ENCODE results near the gene ASS1.

Gene ASS1

DNA sequence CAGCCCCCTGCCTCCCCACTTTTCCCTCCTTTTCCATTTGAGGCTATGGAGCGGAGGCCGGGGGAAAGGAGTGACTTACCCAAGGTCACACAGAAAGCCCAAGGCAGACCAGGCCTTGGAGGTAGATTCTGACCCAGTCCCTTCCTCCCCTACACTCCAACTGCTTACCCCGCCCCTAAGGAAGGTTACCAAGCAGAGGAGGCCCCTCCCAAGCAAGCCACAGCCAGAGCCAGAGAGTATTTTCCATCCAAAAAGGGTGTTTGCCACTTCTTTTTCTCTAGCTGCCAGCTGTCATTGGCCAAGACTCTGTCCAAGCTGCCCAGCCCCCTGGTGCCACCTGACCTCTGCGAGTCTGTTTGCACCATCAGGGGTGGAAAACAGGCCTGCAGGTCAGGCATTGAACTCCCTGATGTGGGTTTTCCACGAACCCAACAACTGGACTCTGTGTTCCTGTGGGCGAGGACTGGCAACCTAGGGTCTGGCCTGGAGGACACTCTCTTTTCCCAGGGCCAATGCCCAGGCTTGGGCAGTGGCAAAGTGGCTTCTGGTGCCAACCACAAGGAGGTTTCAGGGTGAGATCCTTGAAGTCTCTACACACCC, 6.3 kb upstream of the ASS1 start:
- H3K27ac ChIP-seq (ENCODE audit: low read depth, low read length), result no peak overlapping the region
- no peak overlapping the region for H3K4me3 ChIP-seq (ENCODE audit: low read length)
- H4K20me1 ChIP-seq (ENCODE audit: control insufficient read depth, insufficient read depth, low read depth, low read length), result no peaks in the 10 kb centered on the region
- TF ChIP-seq EZH2phosphoT487 (IDR thresholded peaks at IDR 0.05; ENCODE audit: borderline replicate concordance, low read length), result no peak
- no peaks in the 10 kb centered on the region for H3F3A ChIP-seq (ENCODE audit: control insufficient read depth, insufficient read depth)
- no peaks in the 10 kb centered on the region for H3K36me3 ChIP-seq (ENCODE audit: control insufficient read depth, low read length)
- H3K9me2 ChIP-seq (replicated peaks; ENCODE audit: control insufficient read depth, low read length), result no peaks in the 10 kb centered on the region
- no peak overlapping the region for H3K4me2 ChIP-seq (ENCODE audit: low read length)
- H3K27me3 ChIP-seq (ENCODE audit: control insufficient read depth, low read length), result no peaks in the 10 kb centered on the region
- peaks cover 8% of the 10 kb centered on the region; the same call in 1 of the 2 replicates for H3K9me3 ChIP-seq (ENCODE audit: control insufficient read depth, insufficient read depth, low read length)
- H3K79me2 ChIP-seq (ENCODE audit: control insufficient read depth, low read length), result no peaks in the 10 kb centered on the region
- no peaks in the 10 kb centered on the region for H3K4me1 ChIP-seq (ENCODE audit: control insufficient read depth, low read length)

DNA sequence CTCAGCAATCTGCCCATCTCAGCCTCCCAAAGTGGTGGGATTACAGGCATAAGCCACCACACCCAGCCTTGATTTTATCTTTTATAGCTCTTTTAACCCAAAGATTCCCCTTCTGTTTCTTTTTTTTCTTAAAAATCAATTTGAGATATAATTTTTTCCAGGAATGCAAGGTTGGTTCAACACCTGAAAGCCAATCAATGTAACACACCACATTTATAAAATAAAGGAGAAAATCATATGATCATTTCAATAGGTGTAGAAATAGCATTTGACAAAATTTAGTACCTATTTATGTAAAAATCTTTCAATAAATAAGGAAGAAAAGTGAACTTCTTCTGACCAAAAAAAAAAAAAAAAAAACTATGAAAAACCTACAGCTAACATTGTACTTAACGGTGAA, 3.7 kb upstream of the ASS1 start:
- Histone ChIP-seq H3K4me3 (ENCODE audit: low read length) (no peak overlapping the region), H3F3A (ENCODE audit: control insufficient read depth, insufficient read depth) (no peaks in the 10 kb centered on the region), H4K20me1 (ENCODE audit: control insufficient read depth, insufficient read depth, low read depth, low read length) (no peaks in the 10 kb centered on the region), H3K27ac (ENCODE audit: low read depth, low read length) (no peak overlapping the region), H3K9me2 (replicated peaks; ENCODE audit: control insufficient read depth, low read length) (no peaks in the 10 kb centered on the region), H3K79me2 (ENCODE audit: control insufficient read depth, low read length) (no peaks in the 10 kb centered on the region), H3K4me2 (ENCODE audit: low read length) (no peak overlapping the region), H3K36me3 (ENCODE audit: control insufficient read depth, low read length) (no peaks in the 10 kb centered on the region), H3K27me3 (ENCODE audit: control insufficient read depth, low read length) (no peaks in the 10 kb centered on the region), H3K4me1 (ENCODE audit: control insufficient read depth, low read length) (no peaks in the 10 kb centered on the region), H3K9me3 (ENCODE audit: control insufficient read depth, insufficient read depth, low read length) (peaks cover 8% of the 10 kb centered on the region; the same call in 1 of the 2 replicates)
- TF ChIP-seq, protein P1, sequence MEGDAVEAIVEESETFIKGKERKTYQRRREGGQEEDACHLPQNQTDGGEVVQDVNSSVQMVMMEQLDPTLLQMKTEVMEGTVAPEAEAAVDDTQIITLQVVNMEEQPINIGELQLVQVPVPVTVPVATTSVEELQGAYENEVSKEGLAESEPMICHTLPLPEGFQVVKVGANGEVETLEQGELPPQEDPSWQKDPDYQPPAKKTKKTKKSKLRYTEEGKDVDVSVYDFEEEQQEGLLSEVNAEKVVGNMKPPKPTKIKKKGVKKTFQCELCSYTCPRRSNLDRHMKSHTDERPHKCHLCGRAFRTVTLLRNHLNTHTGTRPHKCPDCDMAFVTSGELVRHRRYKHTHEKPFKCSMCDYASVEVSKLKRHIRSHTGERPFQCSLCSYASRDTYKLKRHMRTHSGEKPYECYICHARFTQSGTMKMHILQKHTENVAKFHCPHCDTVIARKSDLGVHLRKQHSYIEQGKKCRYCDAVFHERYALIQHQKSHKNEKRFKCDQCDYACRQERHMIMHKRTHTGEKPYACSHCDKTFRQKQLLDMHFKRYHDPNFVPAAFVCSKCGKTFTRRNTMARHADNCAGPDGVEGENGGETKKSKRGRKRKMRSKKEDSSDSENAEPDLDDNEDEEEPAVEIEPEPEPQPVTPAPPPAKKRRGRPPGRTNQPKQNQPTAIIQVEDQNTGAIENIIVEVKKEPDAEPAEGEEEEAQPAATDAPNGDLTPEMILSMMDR (IDR thresholded peaks at IDR 0.05; ENCODE audit: low read depth, low read length, poor library complexity, severe bottlenecking), result no peak
- TF ChIP-seq EZH2phosphoT487 (IDR thresholded peaks at IDR 0.05; ENCODE audit: borderline replicate concordance, low read length), result no peak

DNA sequence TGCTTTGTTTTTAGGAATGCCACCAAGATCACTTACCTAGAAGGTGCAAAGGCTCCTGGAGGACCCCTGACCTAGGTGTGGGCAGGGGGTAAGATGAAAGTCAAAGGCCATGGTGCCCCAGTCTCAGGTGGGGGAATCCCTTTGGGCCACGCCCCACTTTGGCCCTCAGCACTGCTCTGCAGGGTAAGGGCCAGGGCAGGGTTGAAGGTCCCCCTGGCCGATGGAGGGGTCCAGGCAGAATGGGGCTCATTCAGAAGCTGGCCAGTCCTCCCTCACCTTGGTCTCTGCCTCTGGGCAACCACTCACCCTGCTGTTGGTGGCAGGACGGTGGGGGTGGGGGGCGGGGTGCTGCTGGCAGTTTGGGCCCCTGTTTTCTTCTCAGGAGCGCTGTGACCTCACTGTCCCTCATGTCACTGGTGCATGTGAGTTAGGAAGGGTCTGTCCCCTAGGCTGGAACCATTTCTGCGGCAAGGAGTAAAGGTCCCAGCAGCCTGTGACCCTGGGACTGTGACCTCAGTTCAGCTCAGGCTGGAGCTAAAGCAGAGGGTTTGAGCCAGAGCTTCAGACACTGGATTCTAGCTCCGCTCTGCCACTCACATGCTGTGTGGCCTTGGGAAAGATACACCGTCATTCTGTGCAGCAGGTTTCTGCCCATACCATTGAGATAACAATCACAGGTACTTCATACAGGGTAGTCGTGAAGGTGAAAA, 1.9 kb upstream of the ASS1 start:
- H3K27me3 ChIP-seq (ENCODE audit: control insufficient read depth, low read length), result no peaks in the 10 kb centered on the region
- no peak overlapping the region for H3K4me3 ChIP-seq (ENCODE audit: low read length)
- no peaks in the 10 kb centered on the region for H3K79me2 ChIP-seq (ENCODE audit: control insufficient read depth, low read length)

More for the DNA sequence above, 1.9 kb upstream of the ASS1 start:
- Histone ChIP-seq H3K4me1 (ENCODE audit: control insufficient read depth, low read length) (peaks cover 4% of the 10 kb centered on the region; the same call in 1 of the 2 replicates), H3K4me2 (ENCODE audit: low read length) (no peak overlapping the region), H4K20me1 (ENCODE audit: control insufficient read depth, insufficient read depth, low read depth, low read length) (no peaks in the 10 kb centered on the region), H3K9me2 (replicated peaks; ENCODE audit: control insufficient read depth, low read length) (no peaks in the 10 kb centered on the region), H3K9me3 (ENCODE audit: control insufficient read depth, insufficient read depth, low read length) (peaks cover 8% of the 10 kb centered on the region; the same call in 1 of the 2 replicates), H3K27ac (ENCODE audit: low read depth, low read length) (no peak overlapping the region), H3F3A (ENCODE audit: control insufficient read depth, insufficient read depth) (no peaks in the 10 kb centered on the region), H3K36me3 (ENCODE audit: control insufficient read depth, low read length) (no peaks in the 10 kb centered on the region)
- TF ChIP-seq EZH2phosphoT487 (IDR thresholded peaks at IDR 0.05; ENCODE audit: borderline replicate concordance, low read length), result no peak
- TF ChIP-seq, protein P1 (IDR thresholded peaks at IDR 0.05; ENCODE audit: low read depth, low read length, poor library complexity, severe bottlenecking), result no peak
